ENCODE measurements around the gene CDKL4.
"Not testable (repeated sequence)": the region's sequence is repeated elsewhere in the genome, so short reads cannot be mapped to it uniquely, and the experiment has no call there.

The CDKL4 gene

DNA sequence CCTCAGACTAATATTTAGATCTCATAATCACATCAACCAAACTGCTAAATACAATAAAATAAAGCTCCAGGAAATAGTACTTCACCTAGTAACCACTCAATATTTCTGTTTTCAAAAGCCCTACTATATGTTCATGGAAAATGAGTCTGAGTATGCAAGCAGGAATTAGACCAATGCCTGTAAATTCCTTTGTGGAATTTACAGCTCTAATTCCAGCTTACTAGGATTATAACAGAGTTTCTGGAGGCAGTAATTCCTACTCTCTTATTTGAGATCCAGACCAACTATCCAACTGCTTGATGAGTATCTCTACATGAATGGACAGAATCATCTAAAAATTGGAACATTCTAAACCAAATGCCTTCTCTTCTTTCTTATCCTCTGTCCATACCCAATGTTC, 11.6 kb downstream of the CDKL4 start:
- peak; percentile 12 for DNase-seq (ENCODE audit: low read depth)

DNA sequence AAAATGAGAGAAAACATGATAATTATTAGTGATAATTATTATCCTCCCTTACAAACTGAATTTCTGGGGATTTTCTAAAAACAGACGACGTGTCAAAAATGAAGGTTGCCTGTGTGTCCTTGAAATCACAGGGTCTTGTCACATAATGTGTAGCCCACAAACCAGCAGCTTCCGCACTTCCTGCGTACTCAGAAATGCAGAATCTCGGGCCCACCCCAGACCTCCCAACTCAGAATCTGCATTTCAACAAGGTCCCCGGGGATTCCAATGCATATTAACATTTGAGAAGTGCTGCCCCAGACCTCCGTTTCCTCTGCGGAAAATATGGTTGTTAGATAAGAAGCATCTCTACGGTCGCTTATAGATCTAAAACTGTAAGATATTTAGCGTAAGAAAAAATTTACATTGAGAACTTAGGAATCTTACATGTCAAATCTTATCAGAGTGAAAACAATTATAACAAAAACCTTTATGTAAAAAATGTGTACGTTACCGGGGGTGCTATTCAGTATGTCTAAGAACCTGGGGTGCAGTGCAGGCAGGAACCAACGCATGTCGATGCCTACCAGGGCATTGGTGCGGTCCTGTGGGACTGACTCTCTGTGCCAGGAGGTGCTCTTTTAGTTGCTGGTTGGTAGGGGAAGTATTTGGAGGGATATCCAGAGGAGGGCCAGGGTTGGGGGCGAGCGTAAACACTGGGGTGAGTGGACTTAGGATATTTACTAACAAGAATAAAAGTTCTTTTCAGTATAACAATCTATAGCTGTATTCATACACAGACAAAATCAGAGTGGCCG, 15.2 kb downstream of the CDKL4 start:
- DNase-seq (ENCODE audit: low read depth): no peak

DNA sequence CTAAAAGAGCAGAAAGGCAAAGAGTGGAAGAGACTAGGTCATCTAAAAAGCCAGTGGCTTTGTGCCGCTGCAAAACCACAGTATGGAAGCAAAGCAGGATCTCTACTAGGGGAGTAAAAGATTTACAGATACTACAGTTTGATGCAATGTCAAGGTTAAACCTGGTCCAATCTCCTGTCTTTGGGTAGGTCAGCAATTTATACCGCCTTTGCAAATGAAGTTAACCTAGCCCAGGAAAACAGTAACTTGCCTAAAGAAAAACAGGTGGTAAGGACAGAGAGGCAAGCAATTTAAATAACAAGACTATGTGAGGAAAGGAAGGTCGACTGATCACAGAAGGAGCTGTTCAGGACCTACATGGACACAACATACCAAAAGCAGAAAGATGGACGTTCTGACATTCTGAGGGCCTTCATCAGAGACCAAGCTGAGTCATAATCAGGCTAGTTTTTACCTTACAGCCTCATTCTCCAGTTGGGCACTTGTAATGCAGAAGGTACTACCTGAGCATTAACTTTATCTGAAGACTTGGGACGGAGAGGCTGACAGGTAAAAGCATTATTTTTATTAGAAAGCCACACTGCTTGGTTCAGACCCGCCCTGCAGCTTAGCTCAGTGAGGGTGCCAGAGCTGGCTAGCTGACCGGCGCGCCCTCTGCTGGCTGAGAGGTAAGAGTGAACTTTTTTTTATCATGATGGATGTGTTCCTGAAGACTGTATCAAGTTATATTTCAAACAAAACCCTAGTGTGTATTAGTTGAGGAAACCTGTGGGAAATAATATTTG, 15.9 kb downstream of the CDKL4 start:
- DNase-seq (ENCODE audit: low read depth): peak; percentile 36

DNA sequence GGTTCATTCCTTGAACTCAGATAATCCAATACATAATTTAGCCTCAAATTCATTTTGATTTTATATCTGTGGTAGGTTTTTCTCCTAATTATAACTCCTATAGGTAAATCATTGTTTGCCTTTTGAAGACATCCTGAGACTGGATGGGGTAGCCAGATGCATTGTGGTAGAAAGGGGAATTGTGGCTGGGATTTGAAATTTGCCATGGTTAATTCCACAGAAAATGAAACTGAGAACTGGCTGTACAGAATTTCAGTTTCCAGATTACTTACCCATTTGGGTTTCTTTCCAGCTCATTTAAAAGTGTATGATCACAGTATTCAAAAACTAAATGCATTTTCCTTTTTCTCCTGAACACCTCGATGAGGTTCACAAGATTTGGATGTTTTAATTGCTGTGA, 18.2 kb downstream of the CDKL4 start:
- no peak for DNase-seq (ENCODE audit: low read depth)

DNA sequence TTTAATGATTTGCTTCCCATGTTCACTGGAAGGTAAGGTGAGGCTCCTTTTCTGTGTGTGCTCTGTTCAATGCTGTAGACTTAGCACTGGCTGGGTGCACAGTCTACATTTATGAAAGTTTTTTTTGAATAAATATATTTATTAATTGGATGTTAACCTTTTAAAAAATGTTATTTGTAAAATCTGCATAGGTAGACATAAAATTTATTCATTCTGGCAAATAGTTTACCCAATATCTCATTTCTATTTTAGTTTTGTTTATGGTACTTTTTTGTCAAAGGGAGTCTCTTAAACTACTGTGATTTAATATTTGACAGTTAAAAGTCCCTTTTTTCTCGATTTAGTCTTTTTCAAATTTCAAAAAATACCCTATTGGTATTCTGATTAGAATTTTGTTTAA, 19.9 kb downstream of the CDKL4 start:
- DNase-seq (ENCODE audit: low read depth): no peak

DNA sequence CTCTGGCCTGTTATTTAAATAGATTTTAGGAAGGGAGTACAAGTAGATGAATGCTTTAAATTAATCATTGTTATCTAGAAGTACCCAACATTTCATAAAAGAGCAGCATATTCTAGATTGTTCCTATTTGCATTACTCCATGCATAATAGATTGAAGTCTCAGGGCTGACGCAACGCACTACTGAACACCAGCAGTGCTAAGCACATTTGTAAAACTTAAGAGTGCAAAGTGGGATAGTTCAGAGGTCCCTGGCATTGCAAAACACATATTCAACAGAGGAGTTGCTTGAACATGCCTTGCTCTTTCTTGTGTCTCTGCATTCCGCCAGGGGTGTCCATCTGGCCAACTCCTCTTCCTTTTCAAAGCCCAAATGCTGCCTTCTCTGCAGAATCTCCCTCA, 22.3 kb downstream of the CDKL4 start:
- no peak for DNase-seq (ENCODE audit: low read depth)

DNA sequence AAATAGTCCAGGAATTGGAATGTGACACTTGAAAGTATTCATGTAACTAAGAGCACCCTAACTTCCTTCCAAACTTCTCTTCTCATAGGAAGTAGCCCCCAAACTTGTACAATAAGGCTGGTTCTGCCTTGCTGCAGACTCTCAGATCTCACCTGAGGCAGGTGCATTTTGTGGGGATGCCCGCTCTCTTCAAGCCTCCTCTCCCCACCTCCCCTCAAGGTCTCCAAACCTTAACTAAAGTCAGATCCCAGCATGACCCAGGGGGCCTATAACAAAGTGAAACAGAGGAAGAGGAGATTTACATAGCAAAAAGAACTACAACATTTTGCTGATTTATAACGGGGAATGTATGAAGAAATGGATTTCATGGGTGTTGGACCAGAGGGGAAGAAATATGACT, 23.6 kb downstream of the CDKL4 start:
- no peak for DNase-seq (ENCODE audit: low read depth)

DNA sequence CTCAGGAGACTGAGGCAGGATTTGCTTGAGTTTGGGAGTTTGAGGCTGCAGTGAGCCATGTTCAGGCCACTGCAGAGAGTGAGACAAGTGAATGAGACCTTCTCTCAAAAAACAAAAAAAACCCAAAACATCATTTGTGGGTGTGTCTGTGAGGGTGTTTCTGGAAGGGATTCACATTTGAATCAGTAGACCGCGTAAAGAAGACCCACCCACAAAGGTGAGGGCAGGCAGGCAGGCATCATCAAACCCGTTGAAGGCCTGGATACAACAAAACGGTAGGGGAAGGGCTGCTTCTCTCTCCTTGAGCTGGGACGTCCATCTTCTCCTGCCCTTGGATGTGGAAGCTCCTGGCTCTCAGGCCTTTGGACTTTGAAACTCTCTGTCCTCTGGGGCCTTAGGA, 25.4 kb downstream of the CDKL4 start:
- DNase-seq (ENCODE audit: low read depth): no peak

DNA sequence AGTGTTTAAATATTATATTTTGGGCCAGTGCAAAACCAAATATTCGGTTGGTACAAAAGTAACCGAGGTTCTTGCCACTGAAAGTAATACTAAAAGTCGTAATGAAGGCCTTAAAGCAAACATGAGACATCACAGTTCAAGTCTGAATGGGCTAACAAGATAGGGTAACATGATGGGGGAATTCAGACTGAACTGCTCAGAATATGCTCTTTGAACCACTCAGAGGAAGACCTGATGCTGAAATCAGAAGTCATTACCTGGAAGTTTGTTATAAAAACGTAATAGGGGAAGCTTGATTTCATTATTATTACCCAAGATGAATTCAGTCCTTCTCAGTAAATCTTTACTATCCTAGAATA, 26.6 kb downstream of the CDKL4 start:
- no peak for DNase-seq (ENCODE audit: low read depth)

DNA sequence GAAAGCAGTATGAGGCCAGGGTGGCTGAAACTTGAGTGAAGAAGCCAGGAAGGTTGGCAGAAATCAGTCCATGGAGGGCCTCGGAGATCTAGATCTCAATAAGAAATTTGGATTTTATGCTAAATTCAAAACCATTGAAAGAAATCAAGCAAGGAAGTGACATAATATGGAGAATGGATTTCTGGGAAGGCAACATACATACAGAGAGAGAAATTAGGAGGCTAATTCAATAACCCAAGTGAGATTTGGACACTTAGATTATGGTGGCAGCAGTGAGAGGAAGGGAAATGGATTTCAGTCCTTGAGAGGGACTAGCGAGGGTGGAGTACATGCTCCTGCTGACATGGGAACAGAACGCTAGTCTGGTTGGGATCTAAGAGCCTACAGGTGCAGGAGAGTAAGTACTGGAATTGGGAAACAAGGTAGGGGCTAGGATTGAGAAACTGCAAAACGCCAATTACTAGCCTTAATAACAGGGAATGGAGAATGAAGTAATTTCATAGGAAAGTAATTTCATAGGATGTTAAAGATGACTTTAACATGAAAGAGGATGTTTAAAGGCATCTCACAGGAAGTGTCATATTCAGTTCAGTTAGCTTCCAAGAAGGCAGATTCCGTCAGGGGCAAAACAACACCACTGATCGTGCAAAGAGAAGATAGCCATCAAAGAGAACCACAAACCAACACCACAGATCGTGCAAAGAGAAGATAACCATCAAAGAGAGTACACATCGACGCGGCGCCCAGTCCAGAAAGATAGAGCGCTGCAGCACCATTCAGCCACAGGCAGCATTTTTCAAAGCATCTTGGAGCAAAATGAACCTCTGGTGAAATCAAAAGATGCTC, 27.2 kb downstream of the CDKL4 start:
- DNase-seq (ENCODE audit: low read depth): no peak

DNA sequence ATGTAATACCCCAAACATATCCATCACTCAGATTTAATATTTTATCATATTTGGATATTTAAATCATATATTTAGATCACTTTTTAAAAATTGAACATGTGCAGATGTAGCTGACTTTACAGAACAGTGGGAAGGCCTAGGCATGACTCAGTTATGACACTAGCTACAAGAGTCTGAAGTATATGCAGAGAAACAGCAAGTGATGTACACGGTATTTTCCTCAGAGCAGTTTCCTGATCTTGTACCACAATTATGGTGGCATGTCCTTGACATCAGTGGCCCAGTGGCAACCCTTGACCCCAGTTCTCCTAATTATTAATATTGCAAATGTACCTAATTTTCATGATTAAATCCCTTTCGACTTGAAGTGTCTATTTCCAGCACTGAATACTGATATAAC, 28.2 kb downstream of the CDKL4 start:
- DNase-seq (ENCODE audit: low read depth): no peak

DNA sequence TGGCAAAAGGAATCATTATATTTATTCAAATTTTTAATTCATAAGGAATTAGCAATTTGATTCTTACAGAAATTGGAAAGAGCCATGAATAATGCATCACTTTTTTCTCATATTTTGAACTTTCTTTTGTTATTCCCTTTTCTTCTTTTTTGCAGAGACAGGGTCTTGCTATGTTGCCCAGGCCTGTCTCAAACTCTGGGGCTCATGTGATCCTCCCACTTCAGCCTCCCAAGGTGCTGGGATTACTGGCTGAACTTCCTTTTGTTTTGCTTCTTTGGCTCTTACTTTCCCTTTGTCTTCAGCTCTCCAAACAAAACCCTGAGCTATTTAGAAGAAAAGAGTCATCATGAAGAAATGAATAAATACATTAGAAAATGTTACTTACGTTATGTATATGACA, 30.8 kb downstream of the CDKL4 start:
- DNase-seq (ENCODE audit: low read depth): no peak

DNA sequence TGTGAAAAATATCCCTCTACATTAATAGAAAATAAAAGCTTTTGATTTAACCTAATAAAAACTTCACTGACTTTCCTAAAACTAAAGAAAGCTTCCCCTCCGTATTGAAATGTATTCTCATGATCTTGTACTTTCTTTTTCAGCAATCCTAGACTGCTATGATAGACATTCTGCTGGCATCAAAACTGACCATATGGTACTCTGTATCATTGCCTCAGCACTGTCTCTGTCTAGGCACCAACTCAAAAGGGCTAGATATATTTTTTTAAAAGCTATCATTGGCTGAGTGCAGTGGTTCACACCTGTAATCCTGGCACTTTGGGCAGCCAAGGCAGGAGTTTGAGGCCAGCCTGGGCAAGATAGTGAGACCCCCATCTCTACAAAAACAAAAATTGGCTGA, 32.9 kb downstream of the CDKL4 start:
- no peak for DNase-seq (ENCODE audit: low read depth)

DNA sequence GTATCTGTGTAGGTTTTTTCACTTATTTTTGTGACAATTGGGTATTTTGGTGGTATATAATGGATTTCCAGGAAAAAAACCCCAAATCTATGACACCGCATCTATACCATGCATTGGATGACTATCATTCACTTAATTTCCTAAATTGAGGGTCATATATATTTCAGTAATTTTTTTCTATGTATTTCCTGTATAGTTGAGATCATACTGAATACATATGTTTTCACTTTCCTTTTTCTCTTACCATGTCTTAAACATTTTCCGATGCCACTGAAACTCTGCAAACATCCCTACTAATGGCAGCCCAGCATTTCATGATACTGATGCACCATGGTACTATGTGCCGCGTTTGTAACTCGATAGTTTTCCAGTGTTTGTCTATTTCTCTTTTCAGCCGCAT, 40.4 kb downstream of the CDKL4 start:
- DNase-seq (ENCODE audit: low read depth): no peak

DNA sequence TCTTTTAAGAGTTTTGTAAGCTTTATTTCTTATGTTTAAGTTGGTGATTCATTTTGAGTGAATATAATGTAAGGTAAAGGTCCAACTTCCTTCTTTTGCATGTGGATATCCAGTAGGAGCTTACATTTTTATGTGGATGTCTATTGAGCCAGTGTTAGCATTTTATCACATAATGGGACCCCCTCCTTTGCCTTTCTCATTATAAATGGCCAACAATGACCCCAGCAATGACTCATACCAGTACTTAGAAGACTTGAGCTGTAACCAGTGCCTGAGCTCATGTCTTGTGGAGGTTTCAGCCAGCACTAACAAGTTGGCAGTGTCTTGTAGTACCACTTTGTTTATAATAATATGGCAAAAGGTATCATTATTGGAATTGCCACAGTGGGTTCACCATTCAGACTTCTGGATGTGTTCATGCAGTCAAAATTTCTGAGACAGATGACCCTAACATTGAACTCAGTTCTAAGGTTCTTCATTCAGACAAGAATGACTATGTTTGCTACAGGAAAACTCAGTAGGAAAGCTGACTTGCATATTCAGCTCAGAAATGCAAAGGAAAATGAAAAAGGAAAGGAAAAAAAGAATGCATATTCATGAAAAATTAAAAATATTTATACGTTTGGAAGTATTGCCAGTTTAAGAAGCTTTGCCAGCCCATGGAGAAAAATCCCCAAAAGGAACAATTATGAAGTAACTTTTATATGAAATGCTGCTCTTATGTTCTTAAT, 41.0 kb downstream of the CDKL4 start:
- no peak for DNase-seq (ENCODE audit: low read depth)

DNA sequence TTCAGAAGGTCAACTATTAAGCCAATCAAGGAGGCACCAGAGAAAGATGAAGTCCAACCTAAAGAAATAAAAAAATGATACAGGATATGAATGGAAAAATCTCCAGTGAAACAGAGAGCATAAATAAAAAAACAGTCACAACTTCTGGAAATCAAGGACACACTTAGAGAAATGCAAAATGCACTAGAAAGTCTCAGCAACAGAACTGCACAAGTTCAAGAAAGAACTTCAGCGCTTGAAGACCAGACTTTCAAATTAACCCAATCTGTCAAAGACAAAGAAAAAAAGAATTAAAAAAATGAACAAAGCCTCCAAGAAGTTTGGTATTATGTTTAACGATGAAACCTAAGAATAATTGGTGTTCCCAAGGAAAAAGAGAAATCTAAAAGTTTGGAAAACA, 46.8 kb downstream of the CDKL4 start:
- DNase-seq (ENCODE audit: low read depth): not testable (repeated sequence)

DNA sequence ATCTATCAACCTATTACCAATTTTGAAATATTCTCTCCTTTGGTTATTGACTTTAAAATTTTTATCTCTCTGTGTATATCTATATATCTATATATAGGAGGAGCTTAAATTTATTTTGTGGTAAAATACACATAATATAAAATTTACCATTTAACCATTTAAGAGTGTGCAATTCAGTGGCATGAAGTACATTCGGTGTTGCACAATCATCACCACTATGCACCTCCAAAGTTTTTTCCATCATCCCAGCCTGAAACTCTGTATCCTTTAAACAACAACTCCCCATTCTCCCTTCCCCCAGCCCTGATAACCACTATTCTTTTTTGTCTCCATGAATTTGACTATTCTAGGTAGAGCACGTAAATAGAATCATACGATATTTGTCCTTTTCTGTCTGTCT, 49.1 kb downstream of the CDKL4 start:
- DNase-seq (ENCODE audit: low read depth): no peak

DNA sequence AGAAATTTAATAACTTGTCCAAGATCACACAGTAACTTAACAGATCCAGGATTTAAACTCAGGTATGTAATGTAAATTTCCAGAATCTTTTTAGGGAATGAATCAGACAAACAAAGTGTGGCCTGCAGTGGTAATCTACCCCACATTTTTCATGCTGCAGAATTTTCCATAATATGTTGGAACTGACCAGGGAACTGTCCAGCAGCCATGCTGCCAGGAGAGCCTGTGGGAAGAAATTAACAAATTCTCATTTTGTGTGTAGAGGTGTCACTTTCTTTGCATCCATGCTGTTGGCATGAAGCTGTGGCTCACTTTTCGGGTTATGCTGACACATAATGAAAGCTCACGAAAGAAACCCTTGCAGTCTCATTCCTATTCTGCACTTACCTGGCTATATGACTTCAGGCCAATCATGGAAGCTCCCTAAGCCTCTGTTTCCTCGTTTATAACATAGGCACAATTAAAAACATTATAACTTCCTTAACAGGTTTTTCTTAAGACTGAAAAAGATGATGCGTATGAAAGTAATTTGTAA, 54.7 kb downstream of the CDKL4 start:
- DNase-seq (ENCODE audit: low read depth): no peak

DNA sequence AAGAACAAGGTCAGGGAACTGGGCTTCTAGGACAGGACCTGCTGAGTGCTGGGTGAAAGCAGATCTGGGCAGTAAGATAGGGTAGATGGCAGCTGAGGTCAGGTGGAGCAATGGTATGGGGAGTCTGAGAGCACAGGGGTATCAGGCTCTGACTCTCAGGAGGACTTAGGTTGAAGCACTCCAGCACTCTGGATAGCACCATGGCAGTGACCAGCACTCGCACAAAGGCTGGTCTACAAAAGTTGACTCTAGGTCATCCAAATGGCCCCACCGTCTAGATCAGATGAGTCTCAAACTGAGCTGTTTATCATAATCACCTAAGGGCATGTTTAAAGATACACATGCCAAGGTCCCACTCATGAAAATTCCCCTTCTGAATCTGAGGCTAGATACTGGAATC, 60.1 kb downstream of the CDKL4 start:
- no peak for DNase-seq (ENCODE audit: low read depth)

DNA sequence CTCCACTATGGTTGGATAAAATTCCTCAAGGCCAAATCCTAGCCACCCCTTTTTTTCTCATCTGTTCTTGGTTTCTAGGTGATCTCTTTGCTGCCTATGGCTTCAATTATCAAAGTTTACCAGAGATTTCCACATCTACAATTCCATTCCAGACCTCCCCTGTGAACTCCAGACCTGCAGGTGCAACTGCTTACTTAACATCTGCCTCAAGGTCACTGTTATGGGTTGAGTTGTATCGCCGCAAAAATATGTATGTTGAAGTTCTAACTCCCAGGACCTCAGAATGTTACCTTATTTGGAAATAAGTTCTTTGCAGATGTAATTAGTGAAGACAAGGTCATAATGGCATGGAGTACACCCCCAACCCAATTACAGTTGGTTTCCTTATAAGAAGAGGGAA, 62.5 kb downstream of the CDKL4 start:
- DNase-seq (ENCODE audit: low read depth): no peak

DNA sequence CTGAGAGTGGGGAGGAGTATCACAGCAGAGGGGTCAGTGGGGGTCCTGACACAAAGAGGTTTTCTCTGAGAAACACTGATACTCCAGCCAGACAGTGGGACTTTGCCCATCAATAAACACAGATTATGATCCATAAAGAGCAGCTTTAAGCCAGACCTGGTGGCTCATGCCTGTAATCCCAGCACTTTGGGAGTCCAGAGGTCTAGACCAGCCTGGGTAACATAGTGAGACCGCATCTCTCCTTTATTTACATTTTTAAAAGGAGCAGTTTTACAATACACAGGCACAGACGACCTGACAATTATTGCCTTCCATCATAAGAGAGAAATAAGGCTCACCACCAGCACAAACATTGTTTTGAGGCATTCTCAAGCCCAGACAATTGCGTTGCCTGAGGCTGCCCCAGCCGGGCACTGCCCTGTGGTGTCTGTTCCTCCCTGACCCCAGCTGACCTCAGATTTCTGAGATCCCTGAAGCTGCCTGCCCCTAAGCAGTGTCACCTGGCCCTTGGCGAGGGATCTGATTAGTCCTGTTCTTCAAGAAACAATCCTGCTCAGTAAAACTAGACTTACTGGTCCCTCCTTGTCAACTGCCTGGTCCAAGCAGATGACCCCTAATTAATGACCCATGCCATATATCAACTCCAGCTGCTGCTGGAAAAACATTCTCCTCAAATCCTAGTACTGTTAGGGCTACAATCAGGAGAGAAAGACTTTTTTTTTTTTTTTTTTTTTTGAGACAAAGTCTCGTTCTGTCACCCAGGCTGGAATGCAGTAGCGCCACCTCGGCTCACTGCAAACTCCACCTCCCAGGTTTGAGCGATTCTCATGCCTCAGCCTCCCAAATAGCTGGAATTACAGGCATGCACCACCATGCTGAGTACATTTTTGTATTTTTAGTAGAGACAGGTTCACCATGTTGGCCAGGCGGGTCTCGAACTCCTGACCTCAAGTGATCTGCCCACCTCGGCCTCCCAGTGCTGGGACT, 63.5 kb downstream of the CDKL4 start:
- no peak for DNase-seq (ENCODE audit: low read depth)
